ENCODE measurements around the gene OPRM1.

OPRM1 gene

GRCh38 chr6:154039231-154039842 is at the start of gene OPRM1:
Gene OPRM1 (plus strand): TSS chr6:154039240. CDS start chr6:154039545, 305 bp downstream.
- H3K4me3 ChIP-seq (ENCODE audit: low read depth, low read length): no peak within 1 kb of the TSS
- TF ChIP-seq CTCF (IDR thresholded peaks at IDR 0.05; ENCODE audit: insufficient read depth, low read depth, low read length, missing control alignments): no peak

DNA sequence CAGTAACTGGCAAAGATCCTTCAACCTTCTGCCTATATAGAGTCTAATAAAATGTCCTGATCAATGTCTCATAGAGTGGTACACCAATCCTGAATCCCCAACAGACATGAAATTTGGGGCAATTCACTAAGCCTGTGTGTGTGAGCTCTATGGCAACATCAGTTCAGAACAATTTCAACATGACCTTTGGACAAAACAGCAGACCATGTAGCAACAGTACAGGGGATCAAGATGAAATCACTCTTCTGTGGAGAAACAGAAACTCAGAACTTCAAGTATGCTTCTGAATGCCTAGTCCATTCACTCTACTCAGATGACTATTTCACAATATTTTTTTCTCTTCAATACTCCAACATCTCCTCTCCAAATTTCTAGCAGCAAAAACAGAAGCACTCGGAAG is 49.1 kb upstream of the OPRM1 start:
- no peak for DNase-seq (ENCODE audit: low read depth)
- TF ChIP-seq CTCF (IDR thresholded peaks at IDR 0.05; ENCODE audit: insufficient read depth, low read depth, low read length, missing control alignments): no peak
- no peak overlapping the region for H3K4me3 ChIP-seq (ENCODE audit: low read depth, low read length)

More at GRCh38 chr6:154039231-154039842, at the start of gene OPRM1:
- DNase-seq (ENCODE audit: low read depth): peak; percentile 22

- H3K4me3 ChIP-seq (ENCODE audit: low read depth, low read length): no peak overlapping the region
- DNase-seq (ENCODE audit: low read depth): no peak
- TF ChIP-seq CTCF (IDR thresholded peaks at IDR 0.05; ENCODE audit: insufficient read depth, low read depth, low read length, missing control alignments): no peak
Measured at GRCh38 chr6:153994004-153994403, 45.0 kb upstream of the OPRM1 start.

DNA sequence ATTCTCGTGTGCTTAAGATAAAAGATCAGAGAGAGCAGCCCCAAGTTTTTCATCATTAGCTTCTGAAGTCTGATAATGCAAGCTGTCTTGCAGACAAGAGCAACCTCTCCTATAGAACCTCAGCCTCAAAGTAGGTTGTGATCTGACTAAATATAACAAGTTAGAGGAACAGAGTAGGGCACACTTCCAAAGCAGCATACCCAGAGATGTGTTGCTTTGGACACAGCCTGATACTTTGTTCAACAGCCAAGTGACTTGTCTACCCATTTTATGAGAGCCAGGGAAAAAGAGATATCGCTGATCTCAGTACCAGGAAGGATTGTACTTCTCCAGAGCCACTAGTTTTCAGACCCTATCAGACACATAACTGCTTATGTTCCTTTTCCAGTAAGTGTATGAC is 44.2 kb upstream of the OPRM1 start:
- no peak for TF ChIP-seq CTCF (IDR thresholded peaks at IDR 0.05; ENCODE audit: insufficient read depth, low read depth, low read length, missing control alignments)
- no peak for DNase-seq (ENCODE audit: low read depth)
- no peak overlapping the region for H3K4me3 ChIP-seq (ENCODE audit: low read depth, low read length)

DNA sequence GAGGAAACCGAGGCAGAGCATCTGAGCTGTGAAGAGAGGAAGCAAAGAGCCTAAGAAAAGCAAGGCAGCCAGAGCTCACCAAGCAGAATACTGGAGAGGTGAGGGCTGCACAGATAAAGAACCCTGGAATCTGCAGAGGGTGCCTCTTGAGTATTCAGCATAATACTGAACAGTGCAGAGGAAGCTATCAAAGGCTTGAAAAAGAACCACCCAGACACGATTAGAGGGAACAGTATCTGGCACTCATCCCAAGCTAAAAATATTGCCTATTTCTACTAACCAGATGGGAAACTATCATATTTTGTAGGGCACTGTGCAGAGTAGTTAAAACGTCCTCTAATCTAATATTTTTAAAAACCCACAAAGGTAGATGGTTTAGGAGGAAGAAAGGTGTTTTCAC is 41.8 kb upstream of the OPRM1 start:
- no peak for DNase-seq (ENCODE audit: low read depth)
- no peak overlapping the region for H3K4me3 ChIP-seq (ENCODE audit: low read depth, low read length)
- TF ChIP-seq CTCF (IDR thresholded peaks at IDR 0.05; ENCODE audit: insufficient read depth, low read depth, low read length, missing control alignments): no peak

- TF ChIP-seq CTCF (IDR thresholded peaks at IDR 0.05; ENCODE audit: insufficient read depth, low read depth, low read length, missing control alignments): no peak
- no peak for DNase-seq (ENCODE audit: low read depth)
Measured at GRCh38 chr6:154001494-154002285, 37.4 kb upstream of the OPRM1 start.

More at GRCh38 chr6:154001494-154002285, 37.4 kb upstream of the OPRM1 start:
- no peak overlapping the region for H3K4me3 ChIP-seq (ENCODE audit: low read depth, low read length)
